LoVo (cell line): ENCODE data around the gene MIS18BP1.
"Not testable (repeated sequence)": the region's sequence is repeated elsewhere in the genome, so short reads cannot be mapped to it uniquely, and the experiment has no call there.

Experiments
- DNase-seq: peaks from one replicate; pipeline ENCODE4 v3.0.0-alpha.2; 2016; ENCODE audit warnings: low spot score

The MIS18BP1 gene

DNA sequence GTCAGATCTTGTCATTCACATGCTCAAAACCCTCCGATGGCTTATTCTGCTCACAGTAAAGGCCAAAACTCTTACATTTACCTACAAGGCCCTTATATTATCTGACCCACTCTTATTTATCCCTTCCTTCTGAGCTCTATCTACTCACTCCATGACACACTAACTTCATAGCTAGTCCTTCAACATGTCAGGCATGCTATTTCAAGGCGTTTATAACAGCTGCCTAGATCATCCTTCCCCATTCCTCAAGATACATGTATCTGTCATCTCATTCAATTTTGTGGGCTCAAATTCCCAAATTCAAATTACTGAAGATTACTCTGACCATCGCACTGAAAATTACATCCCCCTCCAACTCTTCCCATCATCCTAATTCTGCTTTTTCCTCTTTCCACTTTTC, 6.9 kb downstream of the MIS18BP1 start:
- no peak for DNase-seq

DNA sequence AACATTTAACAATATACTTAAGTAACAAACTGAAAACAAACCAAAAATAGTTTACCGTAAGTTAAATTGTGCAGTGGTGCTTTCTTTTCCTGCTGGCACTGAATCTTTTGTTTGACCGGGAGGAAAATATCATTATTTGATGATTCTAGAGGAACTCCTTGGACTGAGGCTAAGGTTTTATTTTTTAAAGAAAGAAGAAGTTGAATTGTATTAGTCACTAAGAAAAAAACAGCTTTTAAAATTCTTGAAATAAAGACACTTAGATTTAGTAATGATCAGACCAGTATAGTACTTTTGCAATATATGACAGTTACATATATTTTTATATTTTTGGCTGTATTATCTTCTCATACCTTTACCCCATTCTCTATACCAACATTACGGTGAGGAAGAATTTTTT, 10.3 kb downstream of the MIS18BP1 start:
- no peak for DNase-seq

DNA sequence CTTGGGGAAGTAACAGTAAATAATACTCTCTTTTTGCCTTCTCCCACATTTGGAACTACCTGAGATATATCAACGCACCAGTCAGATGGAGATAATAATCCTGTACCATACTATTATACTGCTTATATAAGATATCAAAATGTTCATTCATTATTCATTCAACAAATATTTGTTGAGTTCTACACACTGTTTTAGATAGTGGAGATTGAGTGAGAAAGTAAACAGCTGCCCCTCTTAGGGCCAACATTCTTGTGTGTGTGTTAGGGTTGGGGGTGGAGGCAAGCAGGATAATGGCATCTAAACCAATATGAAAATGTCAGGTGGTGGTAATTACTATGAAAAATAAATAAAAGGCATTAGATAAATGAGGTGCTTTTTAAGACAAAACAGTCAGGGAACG, 14.0 kb downstream of the MIS18BP1 start:
- no peak for DNase-seq

DNA sequence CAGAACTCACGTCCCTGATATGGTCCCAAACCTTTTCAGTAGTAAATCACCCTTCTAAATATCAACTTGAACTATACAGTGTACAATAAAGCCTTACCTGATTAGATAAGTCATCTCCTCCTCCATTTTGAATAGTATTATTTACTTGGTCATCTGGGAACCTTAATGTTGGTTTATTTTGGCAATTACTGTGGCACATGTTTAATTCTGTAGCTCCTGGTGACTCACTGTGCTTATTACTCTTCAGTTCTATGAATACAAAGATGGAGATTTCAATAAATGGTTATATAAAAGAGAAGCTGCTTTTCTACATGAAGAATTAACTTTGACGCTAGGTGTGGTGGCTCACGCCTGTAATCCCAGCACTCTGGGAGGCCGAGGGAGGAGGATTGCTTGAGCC, 25.4 kb downstream of the MIS18BP1 start:
- no peak for DNase-seq

DNA sequence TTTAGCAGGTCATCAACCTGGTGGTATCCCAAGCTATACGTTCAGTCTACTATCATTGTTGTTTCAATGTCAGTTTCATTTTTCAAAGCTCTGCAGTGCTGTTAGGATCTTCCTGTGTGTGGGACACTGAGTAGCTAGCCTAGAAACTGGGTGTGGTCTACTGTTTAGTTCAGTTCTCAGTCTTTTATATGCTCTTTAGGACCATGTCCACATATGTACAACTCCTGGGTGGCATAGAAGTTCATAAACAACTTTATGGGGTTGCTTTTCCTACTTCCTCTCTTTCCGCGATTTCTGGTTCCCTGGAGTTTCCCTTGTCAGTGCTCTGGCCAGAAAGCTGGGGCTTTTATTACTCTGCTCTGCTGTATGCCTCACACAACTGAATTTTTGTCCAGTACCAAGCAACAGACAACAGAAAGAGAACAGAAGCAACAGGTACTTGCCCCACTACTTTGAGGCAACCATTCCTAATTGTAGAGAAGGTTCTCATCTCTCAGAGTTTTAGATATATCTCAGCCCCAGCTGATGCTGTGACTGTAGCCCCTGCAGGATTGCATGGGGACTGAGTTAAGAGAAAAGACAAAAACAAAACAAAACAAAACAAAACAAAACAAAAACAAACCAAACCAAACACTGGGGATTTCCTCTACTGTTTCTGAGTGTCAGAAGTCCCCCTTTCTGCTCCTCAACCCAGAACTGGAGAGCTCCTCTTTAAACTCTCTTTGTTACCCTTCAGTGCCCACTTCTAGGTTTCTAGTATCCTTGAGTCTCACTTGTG, 30.3 kb downstream of the MIS18BP1 start:
- no peak for DNase-seq

DNA sequence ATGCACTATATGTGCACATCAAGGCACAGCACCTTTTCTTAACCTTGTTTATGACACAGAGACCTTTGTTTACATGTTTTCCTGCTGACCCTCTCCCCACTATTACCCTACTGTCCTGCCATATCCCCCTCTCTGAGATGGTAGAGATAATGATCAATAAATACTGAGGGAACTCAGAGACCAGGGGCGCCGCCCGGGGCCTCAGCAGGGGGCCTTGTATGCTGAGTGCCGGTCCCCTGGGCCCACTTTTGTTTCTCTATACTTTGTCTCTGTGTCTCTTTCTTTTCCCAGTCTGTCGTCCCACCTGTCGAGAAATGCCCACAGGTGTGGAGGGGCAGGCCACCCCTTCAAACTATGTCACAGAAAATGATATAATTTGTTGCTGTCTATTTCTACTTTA, 38.7 kb downstream of the MIS18BP1 start:
- not testable (repeated sequence) for DNase-seq

DNA sequence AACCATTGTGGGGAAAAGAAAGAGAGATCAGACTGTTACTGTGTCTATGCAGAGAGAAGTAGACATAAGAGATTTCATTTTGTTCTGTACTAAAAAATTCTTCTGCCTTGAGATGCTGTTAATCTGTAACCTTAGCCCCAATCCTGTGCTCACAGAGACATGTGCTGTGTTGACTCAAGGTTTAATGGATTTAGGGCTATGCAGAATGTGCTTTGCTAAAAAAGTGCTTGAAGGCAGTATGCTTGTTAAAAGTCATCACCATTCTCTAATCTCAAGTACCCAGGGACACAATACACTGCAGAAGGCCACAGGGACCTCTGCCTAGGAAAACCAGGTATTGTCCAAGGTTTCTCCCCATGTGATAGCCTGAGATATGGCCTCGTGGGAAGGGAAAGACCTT, 39.3 kb downstream of the MIS18BP1 start:
- DNase-seq = not testable (repeated sequence)

DNA sequence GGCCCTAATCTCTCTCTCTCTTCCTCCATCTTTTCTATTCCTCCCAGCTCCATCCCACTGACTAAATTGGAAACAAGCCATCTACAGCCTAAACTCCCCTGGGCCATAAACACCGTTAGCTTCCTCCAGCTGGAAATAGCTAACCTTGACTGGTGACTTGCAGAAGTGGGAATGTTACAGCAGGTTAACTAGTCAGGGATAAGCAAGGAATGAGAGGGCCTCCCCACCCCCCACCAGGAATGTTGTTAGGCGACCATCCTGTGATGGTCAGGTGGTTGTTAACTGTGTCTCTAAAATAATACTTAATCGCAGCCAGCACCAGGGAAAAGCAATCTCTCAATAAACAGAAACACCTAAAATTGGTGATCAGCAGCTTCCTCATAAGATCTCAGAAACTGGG, 40.8 kb downstream of the MIS18BP1 start:
- DNase-seq = no peak

DNA sequence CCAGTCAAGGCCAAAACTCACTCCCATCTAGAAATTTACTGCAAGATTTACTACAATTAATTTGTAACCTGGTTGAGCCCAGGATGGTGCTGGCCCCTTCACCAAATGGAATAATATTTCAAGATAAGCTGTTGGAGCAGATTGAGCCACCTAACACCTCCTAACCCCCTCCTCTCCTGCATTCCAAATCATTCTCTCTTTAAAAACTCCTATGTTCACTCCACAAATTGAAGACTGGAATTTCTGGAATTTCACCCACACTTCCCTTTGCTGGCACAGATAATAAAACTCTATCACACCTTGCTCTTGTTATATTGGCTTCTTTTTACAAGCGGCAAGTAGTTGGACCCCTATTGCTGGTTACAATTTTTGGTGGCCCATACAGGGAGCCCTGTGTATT, 41.7 kb downstream of the MIS18BP1 start:
- no peak for DNase-seq

DNA sequence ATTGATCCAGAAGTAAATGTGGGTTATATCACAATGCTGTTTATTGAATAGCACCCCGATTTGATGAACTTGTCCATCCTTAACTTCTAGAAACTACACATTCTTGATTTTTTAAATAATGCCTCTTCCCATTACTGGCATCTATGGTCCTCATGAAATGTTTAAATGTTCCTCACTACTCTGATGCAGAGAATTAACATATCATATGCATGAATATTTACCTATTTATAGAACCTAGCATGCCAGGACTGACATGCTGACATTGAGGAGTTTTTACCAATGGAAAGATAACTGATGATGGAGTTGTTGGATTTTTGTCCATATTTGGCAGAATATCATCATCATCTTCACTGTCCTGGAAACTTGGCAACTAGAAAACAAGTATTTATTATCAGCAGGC, 42.8 kb downstream of the MIS18BP1 start:
- DNase-seq = no peak

DNA sequence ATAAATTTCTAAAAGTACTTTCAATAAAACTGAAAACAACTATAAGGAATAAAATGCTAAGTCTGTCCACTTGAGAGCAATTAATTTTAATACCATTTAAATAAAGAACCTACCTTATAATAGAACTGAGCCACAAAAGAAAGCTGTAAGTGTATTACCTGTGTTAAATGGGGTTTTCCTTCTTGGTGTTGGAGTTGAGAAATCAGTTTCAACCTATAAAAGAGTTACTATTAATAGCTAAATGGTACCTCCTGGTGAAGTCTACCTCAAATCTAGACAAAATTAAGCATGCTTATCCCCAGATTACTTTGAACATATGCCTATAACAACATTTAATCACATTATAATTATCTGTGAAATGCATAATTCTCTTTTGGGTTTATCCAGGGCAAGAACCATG, 48.8 kb downstream of the MIS18BP1 start:
- DNase-seq = no peak

DNA sequence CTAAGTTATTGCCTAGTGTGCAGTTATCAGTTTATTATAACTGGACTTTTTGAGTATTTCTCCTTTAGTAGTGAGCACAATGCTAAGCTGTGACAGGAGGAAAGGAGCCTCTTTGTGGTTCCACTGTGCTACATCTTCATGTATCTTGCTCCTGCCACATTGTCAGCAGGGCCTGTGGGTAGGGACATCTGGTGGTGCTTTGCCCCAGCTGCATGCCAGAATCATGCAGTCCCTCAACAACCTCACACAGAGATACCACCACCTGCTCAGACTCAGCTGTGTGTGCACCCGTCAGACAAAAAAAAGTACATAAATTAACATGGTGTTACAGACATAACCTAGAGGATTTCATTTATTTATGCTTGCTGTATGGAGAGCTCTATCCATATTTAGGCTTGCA, 51.1 kb downstream of the MIS18BP1 start:
- DNase-seq = no peak

DNA sequence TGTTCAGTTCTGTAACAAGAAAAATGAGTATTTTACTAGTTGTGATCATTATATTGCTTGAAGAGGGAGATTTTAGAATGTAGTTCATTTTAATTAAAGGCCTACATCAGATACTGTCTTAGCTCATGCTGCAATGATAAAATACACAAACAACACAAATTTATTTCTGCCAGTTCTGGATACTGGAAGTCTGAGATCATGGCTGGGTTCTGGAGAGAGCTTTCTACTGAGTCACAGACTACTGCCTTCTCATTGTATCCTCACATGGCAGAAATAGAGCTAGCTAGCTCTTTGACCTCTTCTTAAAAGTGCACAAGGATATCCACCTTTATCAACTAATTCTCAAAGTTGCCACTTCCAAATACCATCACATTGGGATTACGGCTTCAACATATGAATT, 53.8 kb downstream of the MIS18BP1 start:
- DNase-seq = no peak

DNA sequence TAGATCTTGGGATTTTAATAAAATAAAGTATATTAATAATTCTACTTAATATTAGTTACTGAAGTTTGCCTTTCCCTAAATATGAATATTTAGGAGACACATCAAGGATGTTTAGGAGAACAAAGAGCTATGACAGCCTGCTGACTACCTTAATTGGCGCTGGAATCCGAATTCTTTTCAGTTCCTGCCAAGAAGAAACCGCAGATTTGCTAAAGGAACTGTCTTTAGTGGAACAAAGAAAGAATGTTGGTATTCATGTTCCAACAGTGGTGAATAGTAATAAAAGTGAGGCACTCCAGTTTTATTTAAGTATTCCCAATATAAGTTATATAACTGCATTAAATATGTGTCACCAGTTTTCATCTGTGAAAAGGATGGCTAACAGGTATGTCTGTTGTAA, 54.5 kb downstream of the MIS18BP1 start:
- DNase-seq = no peak

DNA sequence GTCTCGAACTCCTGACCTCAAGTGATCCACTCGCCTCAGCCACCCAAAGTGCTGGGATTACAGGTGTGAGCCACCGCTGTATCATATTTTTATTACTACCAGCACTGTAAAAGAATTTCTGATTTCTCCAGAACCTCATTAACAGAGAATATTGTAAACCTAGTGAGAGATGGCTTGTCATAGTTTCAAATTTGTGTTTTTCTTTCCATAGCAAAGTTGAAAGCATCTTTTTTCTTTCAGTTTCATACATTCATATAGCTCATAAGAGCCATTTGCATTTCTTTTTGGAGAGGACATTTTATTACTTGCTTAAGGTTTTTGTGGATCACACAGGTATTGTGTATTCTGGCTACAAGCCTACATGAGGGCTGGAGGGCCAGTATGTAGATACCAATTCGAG, 58.0 kb downstream of the MIS18BP1 start:
- no peak for DNase-seq

DNA sequence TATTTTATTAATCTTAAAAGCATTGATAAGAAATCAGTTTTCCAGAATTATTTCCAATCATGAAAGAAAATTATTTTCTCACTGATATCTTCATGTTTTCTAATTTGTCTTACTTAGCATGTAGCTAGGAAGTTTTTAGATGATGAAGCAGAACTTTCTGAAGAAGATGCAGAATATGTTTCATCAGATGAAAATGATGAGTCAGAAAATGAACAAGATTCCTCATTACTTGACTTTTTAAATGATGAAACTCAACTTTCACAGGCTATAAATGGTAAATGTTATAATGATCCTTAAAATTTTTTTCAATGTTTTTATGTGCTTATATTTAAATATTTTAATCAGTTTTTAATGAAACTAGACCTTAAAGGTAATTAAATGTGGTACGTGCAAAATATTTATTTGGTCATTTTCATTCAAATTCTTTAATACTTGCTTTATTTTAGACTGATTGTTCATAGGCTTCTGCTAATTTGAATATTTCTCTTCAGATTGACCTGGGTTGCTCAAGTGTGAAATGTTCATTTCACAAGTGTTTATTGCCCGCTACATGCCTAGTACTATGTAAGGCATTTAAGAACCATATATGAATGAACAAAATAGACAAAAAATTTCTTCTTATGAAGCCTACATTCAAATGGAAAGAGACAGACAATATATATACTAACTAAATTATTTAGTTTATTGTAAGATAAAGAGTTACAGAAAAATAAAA, 67.7 kb downstream of the MIS18BP1 start:
- no peak for DNase-seq

DNA sequence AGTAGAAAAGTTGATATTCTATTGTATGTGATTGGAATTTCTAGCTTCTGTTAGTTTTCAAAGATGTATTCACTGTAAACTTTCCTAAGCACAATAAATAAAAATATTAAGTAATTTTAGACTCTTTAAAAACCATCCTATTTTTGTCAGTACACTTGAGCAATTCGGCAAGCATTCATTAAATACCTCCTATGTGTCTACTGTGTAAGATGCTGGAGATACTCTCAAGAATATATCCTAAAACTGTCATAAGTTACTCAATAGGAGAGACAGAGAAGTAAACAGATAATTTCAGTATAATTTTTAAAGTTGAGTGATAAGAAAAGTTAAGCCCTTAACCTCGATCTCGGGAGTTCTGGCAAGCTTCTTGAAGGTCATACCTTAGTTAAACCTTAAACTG, 71.2 kb downstream of the MIS18BP1 start:
- DNase-seq = no peak

DNA sequence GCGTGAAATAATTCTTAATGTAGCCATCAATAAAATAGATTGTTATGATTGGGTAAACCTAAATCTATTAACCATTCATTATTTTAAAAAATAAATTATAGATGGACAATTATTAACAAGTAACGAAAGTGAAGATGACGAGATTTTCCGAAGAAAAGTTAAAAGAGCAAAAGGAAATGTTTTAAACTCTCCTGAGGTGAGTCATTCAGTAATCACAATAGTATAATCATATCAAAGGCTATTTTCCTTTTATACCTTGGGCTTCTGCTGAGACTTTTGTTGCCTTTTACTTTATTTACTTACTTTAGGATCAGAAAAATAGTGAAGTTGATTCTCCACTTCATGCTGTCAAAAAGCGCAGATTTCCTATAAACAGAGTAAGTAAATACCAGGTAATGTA, 71.7 kb downstream of the MIS18BP1 start:
- no peak for DNase-seq

DNA sequence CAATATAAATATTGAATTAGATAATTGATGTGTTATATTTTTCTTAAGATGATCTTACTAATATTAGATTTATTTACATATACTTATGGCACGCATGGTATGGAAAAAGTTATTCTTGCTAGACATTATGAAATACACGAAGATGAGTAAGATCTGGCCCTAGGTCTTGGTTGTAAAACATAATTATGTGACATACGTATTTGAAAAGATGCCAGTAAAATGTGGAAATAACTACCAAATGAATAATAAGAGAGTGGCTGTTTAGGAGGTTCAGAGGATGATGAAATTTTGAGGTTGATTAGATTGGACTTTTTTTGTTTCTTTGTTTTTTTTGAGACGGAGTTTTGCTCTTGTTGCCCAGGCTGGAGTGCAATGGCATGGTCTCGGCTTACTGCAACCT, 75.9 kb downstream of the MIS18BP1 start:
- DNase-seq = no peak

DNA sequence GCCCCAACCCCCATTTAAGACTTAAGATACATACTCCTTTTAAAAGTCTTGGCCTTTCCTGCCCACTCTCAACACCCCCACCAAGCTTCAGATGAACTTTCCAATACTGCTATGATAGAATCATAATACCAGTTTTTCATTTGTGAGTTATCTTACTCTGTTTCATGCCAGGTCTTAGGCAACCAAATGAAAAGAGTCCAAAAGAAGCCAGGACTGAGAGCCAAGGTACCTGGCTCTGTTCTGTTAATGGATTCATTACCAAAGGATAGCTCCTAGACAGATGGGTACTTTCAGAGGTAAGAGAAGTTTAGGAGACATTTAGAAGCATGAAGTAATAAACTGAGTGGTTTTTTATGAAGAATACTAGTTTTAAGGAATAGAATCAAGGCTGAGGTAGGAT, 83.1 kb downstream of the MIS18BP1 start:
- DNase-seq = no peak

DNA sequence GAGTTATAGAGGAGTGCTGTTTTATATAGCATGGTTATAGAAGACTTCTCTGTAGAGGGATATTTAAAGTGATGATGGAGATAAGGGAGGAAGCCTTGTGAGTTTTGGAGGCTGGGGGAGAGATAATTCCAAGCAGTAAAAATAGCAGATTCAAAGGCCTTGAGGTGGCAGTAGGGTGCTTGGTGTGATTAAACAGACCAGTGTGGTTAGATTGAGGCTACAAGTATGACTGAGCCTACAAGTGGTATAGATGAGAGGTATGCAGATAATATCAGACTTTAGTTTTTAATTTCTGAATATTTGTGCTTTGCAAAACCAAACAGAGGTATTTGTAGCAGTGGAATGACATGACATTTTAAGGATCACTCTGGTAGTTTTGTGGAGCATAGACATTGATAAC, 96.9 kb downstream of the MIS18BP1 start:
- DNase-seq = no peak
